GM12878 (cell line): ENCODE results near the gene CISTR. TPM values are rescaled to one million over a fixed set of nuclear protein-coding genes. Genes with fewer than 3 reads are reported as not detected.

Experiments
- ATAC-seq: fragments of 200-7000 bp; cut with Tn5 transposase; 3 replicates; pipeline ENCODE4 v1.9.1; 2020; ENCODE audit warnings: mild to moderate bottlenecking, moderate library complexity
- BruUV-seq: library from RNA; stranded (reverse); fragments of 400-500 nt; replicated peaks from 2 replicates; lab custom pipeline; 2021; lab: Mats Ljungman, UMichigan
- CTCF ChIA-PET: fragments of 300-600 bp; sonication (Branson Sonifier 250); formaldehyde crosslinking; extraction: SDS; loops from one replicate; lab custom pipeline; 2021; ENCODE audit warnings: inconsistent platforms; lab: Yijun Ruan, JAX
- POLR2A ChIA-PET: fragments of 350-600 bp; formaldehyde crosslinking; extraction: SDS; loops from one replicate; lab custom pipeline; 2021; ENCODE audit warnings: inconsistent platforms; lab: Charles Lee
- RAD21 ChIA-PET: fragments of 300-600 bp; sonication (Branson Sonifier 250); formaldehyde crosslinking; loops from one replicate; lab custom pipeline; 2023; ENCODE audit warnings: antibody characterized with exemption; ENCODE audit not compliant: unreplicated experiment; lab: Charles Lee
- SMC1A ChIA-PET: fragments of 300-600 bp; sonication (Branson Sonifier 250); formaldehyde crosslinking; loops from one replicate; lab custom pipeline; 2023; ENCODE audit not compliant: unreplicated experiment, uncharacterized antibody; lab: Charles Lee
- DNase-seq: peaks from one replicate; pipeline ENCODE4 v3.0.0-alpha.2; 2011; ENCODE audit warnings: low read depth, low spot score
- FAIRE-seq: peaks from 3 replicates; lab custom pipeline; 2011; peaks lifted over from hg19 to GRCh38; lab: Jason Lieb, UNC
- H2AFZ ChIP-seq: 2 replicates; pipeline ENCODE4 v1.6.0; 2011; ENCODE audit warnings: low read depth, low read length, control low read depth; ENCODE audit not compliant: control insufficient read depth
- H3K27ac ChIP-seq: 2 replicates; pipeline ENCODE4 v1.5.1; 2011; ENCODE audit warnings: control low read depth; ENCODE audit not compliant: control insufficient read depth, insufficient read depth
- H3K27me3 ChIP-seq, 2 experiments: replicated peaks in 1 of 2; 2 replicates each; pipeline versions ENCODE4 v1.6.0 to v1.6.1; 2011; ENCODE audit warnings: low read length in 1 of 2; ENCODE audit not compliant: control insufficient read depth in 2 of 2, insufficient read depth in 2 of 2
- H3K36me3 ChIP-seq, 2 experiments: 2 replicates each; pipeline ENCODE4 v1.5.1; 2011; ENCODE audit warnings: low read length in 1 of 2; ENCODE audit not compliant: control insufficient read depth in 2 of 2, insufficient read depth in 2 of 2
- H3K4me1 ChIP-seq: 2 replicates; pipeline ENCODE4 v1.6.1; 2011; ENCODE audit warnings: mild to moderate bottlenecking, low read length, moderate library complexity, mixed read lengths; ENCODE audit not compliant: control insufficient read depth, insufficient read depth
- H3K4me2 ChIP-seq: 2 replicates; pipeline ENCODE4 v1.6.0; 2011; ENCODE audit warnings: control low read depth; ENCODE audit not compliant: control insufficient read depth, insufficient read depth
- H3K4me3 ChIP-seq: fragments of 200-600 bp; sonication (generic); 2 replicates; pipeline ENCODE4 v1.5.1; 2016
- H3K79me2 ChIP-seq: 2 replicates; pipeline ENCODE4 v1.6.0; 2011; ENCODE audit warnings: low read length; ENCODE audit not compliant: control insufficient read depth, insufficient read depth
- H3K9ac ChIP-seq: 2 replicates; pipeline ENCODE4 v1.8.0; 2011; ENCODE audit warnings: low read length, control low read depth, mixed read lengths; ENCODE audit not compliant: control insufficient read depth, insufficient read depth
- H3K9me3 ChIP-seq: replicated peaks from 3 replicates; pipeline ENCODE4 v1.5.1; 2011; ENCODE audit warnings: mild to moderate bottlenecking, low read length; ENCODE audit not compliant: control insufficient read depth, insufficient read depth
- H4K20me1 ChIP-seq: 2 replicates; pipeline ENCODE4 v1.6.0; 2011; ENCODE audit not compliant: control insufficient read depth, insufficient read depth
- BACH1 ChIP-seq: fragments of 450-650 bp; IDR thresholded peaks from 2 replicates; pipeline ENCODE4 v1.6.1; 2017; ENCODE audit warnings: mild to moderate bottlenecking, borderline replicate concordance
- CBFB ChIP-seq: IDR thresholded peaks from 2 replicates; pipeline ENCODE4 v1.6.1; 2016; ENCODE audit warnings: antibody characterized with exemption, low read depth
- HDAC2 ChIP-seq: fragments of 200-600 bp; sonication (generic); IDR thresholded peaks from 2 replicates; pipeline ENCODE4 v1.6.1; 2017
- IKZF1 ChIP-seq: fragments of 450-650 bp; conservative IDR thresholded peaks from 2 replicates; pipeline ENCODE4 v1.6.1; 2017; ENCODE audit warnings: antibody characterized with exemption, mild to moderate bottlenecking
- MEF2A ChIP-seq: IDR thresholded peaks from 2 replicates; pipeline ENCODE4 v1.6.1; 2011; ENCODE audit warnings: low read depth, mild to moderate bottlenecking, low read length, moderate library complexity; ENCODE audit not compliant: insufficient read depth
- POLR2A ChIP-seq: IDR thresholded peaks from 2 replicates; pipeline ENCODE4 v1.6.1; 2011; ENCODE audit warnings: low read depth, mild to moderate bottlenecking, low read length
- SUZ12 ChIP-seq: fragments of 200-600 bp; sonication (generic); IDR thresholded peaks from one replicate; pipeline ENCODE4 v1.6.1; 2018; ENCODE audit warnings: antibody characterized with exemption, mild to moderate bottlenecking; ENCODE audit not compliant: unreplicated experiment
- WGBS: methylation state at CpG from one replicate; pipeline ENCODE4 v1.1.6; 2016; ENCODE audit warnings: low lambda C conversion rate; ENCODE audit not compliant: insufficient replicate concordance, insufficient coverage; ENCODE audit errors: missing lambda C conversion rate; 5-methylcytosine and 5-hydroxymethylcytosine counted together
- in situ Hi-C: fragments of 300-500 bp; cut with MboI; formaldehyde crosslinking; loops from 9 replicates; pipeline ENCODE4 v1.14.3; 2018; ENCODE audit warnings: mixed read lengths
- intact Hi-C: fragments of 100-400 bp; cut with micrococcal nuclease; formaldehyde crosslinking; loops from one replicate; pipeline ENCODE4 v1.14.2; 2022; ENCODE audit not compliant: unreplicated experiment
- polyA plus RNA-seq, 11 experiments: library from polyadenylated mRNA; depleted of rRNA in 4 of 11; unstranded in 6 of 11; stranded (reverse) in 5 of 11; fragments of >200 nt; fragmentation: Nextera tagmentation in 4 of 11; fragmentation: Illumina TruSeq in 1 of 11; extraction: Ambion mirVana in 4 of 11; extraction: Trizol in 1 of 11; gene quantifications; 1 replicate in 1 of 11; 2 replicates in 10 of 11; pipeline versions ENCODE4 v1.2.1 to v1.2.3, GENCODE V29; 2011 to 2016; ENCODE audit warnings: inconsistent platforms in 2 of 11, missing spikeins in 2 of 11, low read depth in 1 of 11
- total RNA-seq, 4 experiments: library from RNA; depleted of rRNA in 3 of 4; stranded (reverse); fragments of >200 nt in 3 of 4; fragmentation: Illumina TruSeq in 1 of 4; extraction: Trizol in 1 of 4; gene quantifications; 2 replicates each; pipeline versions ENCODE4 v1.2.1 to v1.2.3, GENCODE V29; 2013 to 2021
- TF ChIP-seq, protein P1 (sequence below): fragments of 450-650 bp; IDR thresholded peaks from 2 replicates; pipeline ENCODE4 v1.6.1; 2016; ENCODE audit warnings: mild to moderate bottlenecking
- TF ChIP-seq, protein P2 (sequence below): fragments of 150-350 bp; IDR thresholded peaks from 2 replicates; pipeline ENCODE4 v1.6.1; 2014; ENCODE audit warnings: mild to moderate bottlenecking, low read depth, low read length
- TF ChIP-seq, protein P3 (sequence below): fragments of 450-650 bp; IDR thresholded peaks from 2 replicates; pipeline ENCODE4 v1.6.1; 2018; ENCODE audit warnings: borderline replicate concordance, mild to moderate bottlenecking; ENCODE audit not compliant: partially characterized antibody

The CISTR gene
- total and polyA plus RNA-seq, 10 of the 15 experiments (the other 5 are each of a cell fraction or from before 2014, with no cell fraction given): 0.26 TPM; not detected in 9

DNA sequence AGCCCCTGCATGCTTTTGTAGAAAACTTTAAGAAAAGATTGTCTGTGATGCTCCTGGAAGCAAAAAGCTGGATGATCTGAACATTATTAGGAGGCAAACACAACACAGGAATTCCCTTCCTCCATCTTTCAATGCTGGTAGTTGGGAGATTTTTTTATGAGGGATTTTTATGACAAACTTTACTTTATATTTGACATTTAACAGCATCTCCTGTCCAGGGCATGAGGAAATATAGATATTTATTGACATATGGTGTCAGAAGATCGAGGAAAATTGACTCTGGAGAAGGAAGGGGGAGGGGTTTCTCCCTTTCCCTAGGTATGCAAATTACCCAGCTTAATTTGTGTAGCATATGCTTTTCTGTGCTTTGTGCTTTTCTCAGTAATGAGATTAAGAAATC, 37.8 kb upstream of the CISTR start:
- no peak for ATAC-seq
- Histone ChIP-seq H3K9me3 (no peaks in the 10 kb centered on the region), H2AFZ (no peak overlapping the region), H3K79me2 (no peaks in the 10 kb centered on the region), H3K4me1 (no peaks in the 10 kb centered on the region), H3K27ac (no peak overlapping the region), H3K27me3 (no peaks in the 10 kb centered on the region), H4K20me1 (no peaks in the 10 kb centered on the region), H3K4me2 (no peak overlapping the region), H3K9ac (no peak overlapping the region)
- intact Hi-C loops: no loop called here
- FAIRE-seq: no peak
- RAD21 ChIA-PET: no interaction called here
- SMC1A ChIA-PET: interaction anchor here (1.4 kb wide), 1 partner anchor 8 kb away, joined by 3 read pairs; no protein-coding TSS in a partner anchor
- TF ChIP-seq MEF2A: no peak
- TF ChIP-seq, protein P1, sequence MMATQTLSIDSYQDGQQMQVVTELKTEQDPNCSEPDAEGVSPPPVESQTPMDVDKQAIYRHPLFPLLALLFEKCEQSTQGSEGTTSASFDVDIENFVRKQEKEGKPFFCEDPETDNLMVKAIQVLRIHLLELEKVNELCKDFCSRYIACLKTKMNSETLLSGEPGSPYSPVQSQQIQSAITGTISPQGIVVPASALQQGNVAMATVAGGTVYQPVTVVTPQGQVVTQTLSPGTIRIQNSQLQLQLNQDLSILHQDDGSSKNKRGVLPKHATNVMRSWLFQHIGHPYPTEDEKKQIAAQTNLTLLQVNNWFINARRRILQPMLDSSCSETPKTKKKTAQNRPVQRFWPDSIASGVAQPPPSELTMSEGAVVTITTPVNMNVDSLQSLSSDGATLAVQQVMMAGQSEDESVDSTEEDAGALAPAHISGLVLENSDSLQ: no peak
- no peak for TF ChIP-seq IKZF1
- no peak for TF ChIP-seq POLR2A
- TF ChIP-seq, protein P2, sequence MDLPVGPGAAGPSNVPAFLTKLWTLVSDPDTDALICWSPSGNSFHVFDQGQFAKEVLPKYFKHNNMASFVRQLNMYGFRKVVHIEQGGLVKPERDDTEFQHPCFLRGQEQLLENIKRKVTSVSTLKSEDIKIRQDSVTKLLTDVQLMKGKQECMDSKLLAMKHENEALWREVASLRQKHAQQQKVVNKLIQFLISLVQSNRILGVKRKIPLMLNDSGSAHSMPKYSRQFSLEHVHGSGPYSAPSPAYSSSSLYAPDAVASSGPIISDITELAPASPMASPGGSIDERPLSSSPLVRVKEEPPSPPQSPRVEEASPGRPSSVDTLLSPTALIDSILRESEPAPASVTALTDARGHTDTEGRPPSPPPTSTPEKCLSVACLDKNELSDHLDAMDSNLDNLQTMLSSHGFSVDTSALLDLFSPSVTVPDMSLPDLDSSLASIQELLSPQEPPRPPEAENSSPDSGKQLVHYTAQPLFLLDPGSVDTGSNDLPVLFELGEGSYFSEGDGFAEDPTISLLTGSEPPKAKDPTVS: no peak
- TF ChIP-seq BACH1: no peak
- no peak for TF ChIP-seq CBFB
- TF ChIP-seq SUZ12: no peak
- TF ChIP-seq, protein P3, sequence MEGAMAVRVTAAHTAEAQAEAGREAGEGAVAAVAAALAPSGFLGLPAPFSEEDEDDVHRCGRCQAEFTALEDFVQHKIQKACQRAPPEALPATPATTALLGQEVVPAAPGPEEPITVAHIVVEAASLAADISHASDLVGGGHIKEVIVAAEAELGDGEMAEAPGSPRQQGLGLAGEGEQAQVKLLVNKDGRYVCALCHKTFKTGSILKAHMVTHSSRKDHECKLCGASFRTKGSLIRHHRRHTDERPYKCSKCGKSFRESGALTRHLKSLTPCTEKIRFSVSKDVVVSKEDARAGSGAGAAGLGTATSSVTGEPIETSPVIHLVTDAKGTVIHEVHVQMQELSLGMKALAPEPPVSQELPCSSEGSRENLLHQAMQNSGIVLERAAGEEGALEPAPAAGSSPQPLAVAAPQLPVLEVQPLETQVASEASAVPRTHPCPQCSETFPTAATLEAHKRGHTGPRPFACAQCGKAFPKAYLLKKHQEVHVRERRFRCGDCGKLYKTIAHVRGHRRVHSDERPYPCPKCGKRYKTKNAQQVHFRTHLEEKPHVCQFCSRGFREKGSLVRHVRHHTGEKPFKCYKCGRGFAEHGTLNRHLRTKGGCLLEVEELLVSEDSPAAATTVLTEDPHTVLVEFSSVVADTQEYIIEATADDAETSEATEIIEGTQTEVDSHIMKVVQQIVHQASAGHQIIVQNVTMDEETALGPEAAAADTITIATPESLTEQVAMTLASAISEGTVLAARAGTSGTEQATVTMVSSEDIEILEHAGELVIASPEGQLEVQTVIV: no peak
- no peak for TF ChIP-seq HDAC2
- TF ChIP-seq, all 136 proteins: peak for 0
- WGBS: 5% methylated on average over 1 of the region's 1 CpG
- no peaks in the 10 kb centered on the region for H3K36me3 ChIP-seq
- no TSS peak for BruUV-seq
- in situ Hi-C loops: no loop called here
- no peak for DNase-seq
- CTCF ChIA-PET: interaction anchor here (1.0 to 1.9 kb wide), 5 partner anchors 8 to 41 kb away, joined by 3 to 8 read pairs (median 6); no protein-coding TSS in a partner anchor
- POLR2A ChIA-PET: no interaction called here
- H3K4me3 ChIP-seq: no peak overlapping the region
